Neural progenitor cell (in vitro differentiated cells): ENCODE data around the gene KCNMA1.

Experiments
- CTCF ChIP-seq: fragments of 200-600 bp; sonication (generic); IDR thresholded peaks from 2 replicates; pipeline ENCODE4 v1.5.1; 2017; ENCODE audit warnings: antibody characterized with exemption, mild to moderate bottlenecking
- EZH2 ChIP-seq: fragments of 200-600 bp; sonication (generic); IDR thresholded peaks from 2 replicates; pipeline ENCODE4 v1.6.1; 2017; ENCODE audit warnings: antibody characterized with exemption, mild to moderate bottlenecking, moderate library complexity
- EZH2phosphoT487 ChIP-seq: fragments of 200-600 bp; sonication (generic); IDR thresholded peaks from 2 replicates; pipeline ENCODE4 v1.6.1; 2017; ENCODE audit warnings: antibody characterized with exemption

- TF ChIP-seq CTCF (no peak), EZH2 (no peak), EZH2phosphoT487 (no peak)
Measured at GRCh38 chr10:77168861-77169260, 468.7 kb downstream of the KCNMA1 start.
